HuH-7.5 (cell line): ENCODE results near the gene SLC66A3.
"Not testable (repeated sequence)": the region's sequence is repeated elsewhere in the genome, so short reads cannot be mapped to it uniquely, and the experiment has no call there.

ENCODE experiments used
- DNase-seq: peaks from one replicate; pipeline ENCODE4 v3.0.0; 2011; ENCODE audit warnings: low spot score

The SLC66A3 gene

GRCh38 chr2:11163439-11164317 is 8.4 kb downstream of the SLC66A3 start:
- no peak for DNase-seq

DNA sequence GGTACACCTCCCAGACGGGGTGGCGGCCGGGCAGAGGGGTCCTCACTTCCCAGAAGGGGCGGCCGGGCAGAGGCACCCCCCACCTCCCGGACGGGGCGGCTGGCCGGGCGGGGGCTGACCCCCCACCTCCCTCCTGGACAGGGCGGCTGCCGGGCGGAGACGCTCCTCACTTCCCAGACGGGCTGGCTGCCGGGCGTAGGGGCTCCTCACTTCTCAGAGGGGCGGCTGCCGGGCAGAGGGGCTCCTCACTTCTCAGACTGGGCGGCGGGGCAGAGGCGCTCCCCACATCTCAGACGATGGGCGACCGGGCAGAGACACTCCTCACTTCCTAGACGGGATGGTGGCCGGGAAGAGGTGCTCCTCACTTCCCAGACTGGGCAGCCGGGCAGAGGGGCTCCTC is 9.8 kb downstream of the SLC66A3 start:
- DNase-seq, result not testable (repeated sequence)

DNA sequence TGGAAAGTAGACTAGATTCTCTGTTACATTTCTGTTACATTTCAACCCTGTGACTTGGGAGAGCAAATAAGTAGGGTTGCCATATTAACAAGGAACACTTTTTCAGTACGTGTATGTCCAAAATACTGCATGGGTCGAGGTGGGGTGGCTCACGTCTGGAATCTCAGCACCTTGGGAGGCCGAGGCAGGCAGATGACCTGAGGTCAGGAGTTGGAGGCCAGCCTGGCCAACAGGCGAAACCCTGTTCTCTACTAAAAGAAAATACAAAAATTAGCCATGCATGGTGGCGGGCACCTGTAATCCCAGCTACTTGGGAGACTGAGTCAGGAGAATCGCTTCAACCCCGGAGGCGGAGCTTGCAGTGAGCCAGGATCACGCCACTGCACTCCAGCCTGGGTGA is 11.2 kb downstream of the SLC66A3 start:
- DNase-seq, result no peak

DNA sequence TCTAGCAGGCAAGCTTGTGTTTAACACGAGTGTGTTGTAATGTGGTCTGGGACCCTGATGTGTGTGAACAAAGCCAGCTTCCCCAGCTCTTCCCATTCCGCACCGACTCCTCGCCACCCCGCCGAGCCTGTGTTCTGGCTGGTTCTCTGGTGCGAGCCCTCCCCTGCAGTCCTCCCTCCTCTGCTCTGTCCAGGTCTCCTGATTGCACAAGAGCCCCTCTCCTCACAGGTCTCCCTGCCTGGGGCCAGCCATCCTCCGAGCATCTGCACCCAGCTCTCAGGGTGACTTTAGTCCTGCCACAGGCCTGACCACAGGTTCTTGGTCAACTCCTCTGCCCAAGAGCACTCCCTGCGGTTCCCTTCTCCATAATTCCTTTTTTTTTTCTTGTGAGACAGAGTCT is 13.2 kb downstream of the SLC66A3 start:
- DNase-seq, result no peak

DNA sequence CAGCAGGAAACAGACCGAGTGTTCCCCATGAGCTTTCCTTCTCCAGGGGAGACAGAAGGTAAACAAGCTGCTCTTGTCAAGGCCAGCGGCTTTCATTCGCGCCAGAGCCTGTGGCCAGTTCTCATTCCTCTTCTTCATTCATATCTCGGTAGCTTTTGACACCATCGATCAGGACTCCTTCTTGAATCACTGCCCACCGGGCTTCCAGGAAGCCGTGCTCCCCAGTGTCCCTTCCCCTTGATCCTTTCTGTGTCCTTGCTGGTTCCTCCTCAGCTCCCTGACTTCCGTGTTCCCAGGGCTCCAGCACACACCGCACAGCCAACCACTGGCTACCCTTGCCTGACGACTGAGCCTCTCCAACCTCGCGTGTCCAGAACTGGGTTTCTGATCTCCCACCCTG is 14.1 kb downstream of the SLC66A3 start:
- DNase-seq, result no peak

- DNase-seq, result no peak
Observed at GRCh38 chr2:11174222-11174621, 19.0 kb downstream of the SLC66A3 start.

DNA sequence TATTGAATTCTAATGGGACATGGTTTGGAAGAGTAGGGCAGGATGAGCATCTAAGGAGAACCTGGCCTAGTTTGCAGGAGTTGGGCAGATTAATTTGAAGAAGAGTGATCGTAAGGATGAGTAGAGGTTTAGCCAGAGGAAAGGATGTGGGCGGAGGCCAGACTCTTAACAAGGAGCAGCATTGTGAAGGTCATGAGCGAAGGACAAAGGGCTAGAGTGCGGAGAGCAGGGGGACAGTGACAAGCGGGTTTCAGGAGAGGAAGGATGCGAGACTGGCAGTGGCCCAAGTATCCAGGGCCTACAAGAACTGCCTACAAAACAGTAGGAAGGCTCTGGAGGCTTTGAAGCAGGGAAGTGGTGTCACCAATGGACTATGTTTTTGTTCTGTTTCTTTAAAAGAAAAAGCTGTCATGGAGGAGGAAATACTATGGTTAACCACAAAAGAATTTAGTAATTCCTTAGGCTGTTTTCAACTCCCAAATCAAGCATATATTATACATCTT is 20.1 kb downstream of the SLC66A3 start:
- no peak for DNase-seq

GRCh38 chr2:11177871-11178690 is 22.8 kb downstream of the SLC66A3 start:
- no peak for DNase-seq

DNA sequence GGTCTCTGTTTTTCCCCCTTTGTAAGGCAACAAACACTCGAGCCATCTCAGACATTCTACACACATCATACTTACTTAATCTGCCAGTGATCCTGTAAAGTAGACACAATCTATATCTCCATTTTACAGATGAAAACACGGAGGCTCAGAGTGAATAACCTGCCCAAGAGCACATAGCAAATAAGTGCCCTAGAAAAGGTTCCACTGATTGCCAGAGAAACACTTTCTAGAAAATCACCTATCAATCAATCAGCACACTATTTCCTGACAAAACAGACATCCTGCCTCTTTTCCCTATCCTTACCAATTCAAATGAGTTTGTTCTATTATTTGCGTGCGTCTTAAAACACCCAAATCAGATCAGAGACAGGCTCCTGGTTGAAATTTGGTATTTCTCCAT is 23.9 kb downstream of the SLC66A3 start:
- no peak for DNase-seq

GRCh38 chr2:11179899-11180298 is 24.6 kb downstream of the SLC66A3 start:
- DNase-seq, result no peak

GRCh38 chr2:11180653-11181052 is 25.4 kb downstream of the SLC66A3 start:
- no peak for DNase-seq

- DNase-seq, result no peak
Observed at GRCh38 chr2:11182951-11183350, 27.7 kb downstream of the SLC66A3 start.

- DNase-seq, result no peak
Observed at GRCh38 chr2:11186145-11186544, 30.9 kb downstream of the SLC66A3 start.

DNA sequence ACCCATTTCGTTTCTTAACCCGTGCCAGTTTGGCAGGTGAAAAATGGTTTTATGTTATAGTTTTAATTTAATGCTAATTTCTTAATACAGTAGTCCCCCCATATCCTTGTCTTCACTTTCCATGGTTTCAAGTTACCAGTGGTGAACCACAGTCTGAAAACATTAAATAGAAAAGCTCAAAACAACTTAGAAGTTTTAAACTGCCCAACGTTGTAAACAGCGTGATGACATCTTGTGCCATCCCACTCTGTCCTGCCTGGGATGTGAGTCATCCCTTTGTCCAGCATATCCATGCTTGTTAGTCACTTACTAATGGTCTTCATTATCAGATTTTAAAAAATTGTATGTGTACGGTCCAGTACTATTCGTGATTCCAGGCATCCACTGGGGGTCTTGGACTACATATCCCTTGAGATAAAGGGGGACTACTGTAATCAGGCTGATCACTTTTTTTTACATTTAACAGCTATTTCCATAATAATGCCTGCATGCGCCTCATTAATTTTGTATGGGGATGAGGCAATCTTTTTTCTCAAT is 31.9 kb downstream of the SLC66A3 start:
- DNase-seq, result no peak

DNA sequence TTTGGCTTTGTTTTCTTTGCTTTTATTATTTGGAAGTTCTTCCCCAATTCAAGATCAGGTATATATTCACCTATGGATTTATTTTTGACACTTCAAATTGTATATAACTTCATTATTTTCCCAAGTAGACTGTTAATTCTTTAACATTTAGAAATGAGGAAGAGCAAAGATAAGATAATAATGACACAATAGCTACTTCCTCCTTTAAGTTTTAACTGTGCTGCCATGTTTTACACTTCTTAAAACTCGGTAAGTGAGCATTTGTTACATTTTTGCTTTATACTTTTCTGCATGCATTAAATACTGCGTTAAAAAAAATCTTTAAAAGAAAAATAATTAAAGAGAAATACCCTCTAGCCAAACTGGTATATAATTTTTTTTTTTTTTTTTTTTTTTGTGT is 32.5 kb downstream of the SLC66A3 start:
- no peak for DNase-seq

DNA sequence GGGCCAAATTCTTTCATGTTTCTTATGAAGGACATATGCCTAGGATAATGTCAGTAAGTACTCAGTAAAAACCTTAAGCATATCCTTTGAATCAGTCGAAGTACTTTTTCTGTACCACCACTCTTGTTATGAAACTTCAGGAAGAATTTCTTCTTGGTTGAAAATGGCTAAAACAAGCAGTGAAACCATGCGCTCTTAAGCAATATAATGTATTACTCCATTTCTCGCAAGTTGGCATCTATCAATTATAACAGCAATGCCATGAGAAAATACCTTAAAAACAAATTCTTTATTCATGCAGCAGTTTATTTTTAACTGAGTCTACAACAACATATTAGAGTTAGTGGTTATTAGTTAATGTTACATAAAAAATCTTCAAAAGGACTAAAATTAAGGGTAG is 41.0 kb downstream of the SLC66A3 start:
- DNase-seq, result no peak

- no peak for DNase-seq
Observed at GRCh38 chr2:11200651-11201050, 45.4 kb downstream of the SLC66A3 start.

- DNase-seq, result no peak
Observed at GRCh38 chr2:11201969-11202368, 46.7 kb downstream of the SLC66A3 start.

DNA sequence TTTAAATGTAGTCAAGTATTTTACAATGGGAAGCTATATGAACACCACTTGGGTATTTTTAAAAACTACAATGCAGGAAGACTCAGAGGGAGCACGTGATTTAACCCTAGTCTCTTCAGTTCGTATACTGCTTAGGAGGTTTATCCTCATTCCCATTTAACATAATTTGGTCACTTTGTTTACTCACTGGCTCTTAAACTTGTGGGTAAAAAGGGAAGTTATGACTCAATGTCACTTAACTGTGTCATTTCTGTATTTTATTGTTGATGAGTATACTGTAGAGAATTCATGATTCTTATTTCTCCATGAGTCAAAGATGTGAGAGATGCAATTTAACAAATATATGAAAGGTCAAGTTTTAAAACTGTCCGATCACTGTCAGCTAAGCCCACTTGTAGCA is 48.2 kb downstream of the SLC66A3 start:
- no peak for DNase-seq

GRCh38 chr2:11208083-11208482 is 52.8 kb downstream of the SLC66A3 start:
- no peak for DNase-seq

DNA sequence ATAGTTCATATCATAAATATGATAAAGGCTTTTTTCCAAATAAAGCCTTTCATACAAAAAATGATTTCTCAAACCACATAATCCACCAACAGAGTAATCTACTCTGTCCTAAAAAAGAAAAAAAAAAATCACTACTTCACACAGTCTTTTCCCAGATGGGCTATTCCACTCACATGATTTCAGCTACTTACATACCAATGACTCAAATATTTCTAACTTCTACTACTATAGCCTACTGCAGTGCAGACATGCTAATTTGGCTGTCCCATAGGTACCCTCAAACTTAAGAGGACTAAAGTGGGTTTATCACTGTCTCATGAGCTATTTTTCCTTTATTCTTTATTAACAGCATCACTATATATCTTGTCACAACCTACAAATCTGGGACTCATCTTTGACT is 57.4 kb downstream of the SLC66A3 start:
- DNase-seq, result no peak

- no peak for DNase-seq
Observed at GRCh38 chr2:11213090-11213638, 57.9 kb downstream of the SLC66A3 start.

DNA sequence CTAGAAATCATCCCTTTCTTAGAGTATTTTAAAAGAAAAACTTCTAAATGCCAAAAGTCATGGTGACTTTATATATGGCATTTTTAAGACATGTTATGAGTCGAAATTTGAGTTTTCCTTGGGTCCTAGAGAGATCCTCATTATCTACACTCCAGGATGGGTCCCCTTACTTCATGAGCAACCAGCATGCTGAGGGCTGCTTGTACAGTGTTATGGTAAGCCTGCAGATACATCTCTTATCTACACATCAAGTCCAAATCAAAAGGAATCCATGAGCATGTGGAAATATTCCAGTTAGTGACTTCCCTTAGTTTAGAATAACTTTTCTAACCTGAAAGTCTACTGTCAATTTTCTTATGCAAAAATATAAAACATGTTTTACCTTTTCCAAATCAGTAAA is 58.7 kb downstream of the SLC66A3 start:
- no peak for DNase-seq
